ENCODE results near the gene SEC22A. TPM values are rescaled to one million over a fixed set of nuclear protein-coding genes. Genes with fewer than 3 reads are reported as not detected.

SEC22A gene
- total RNA-seq, 1 donor from 2014 or later = 29.7 TPM

- no peak for DNase-seq (ENCODE audit: low read depth)
- TF ChIP-seq, protein P1, sequence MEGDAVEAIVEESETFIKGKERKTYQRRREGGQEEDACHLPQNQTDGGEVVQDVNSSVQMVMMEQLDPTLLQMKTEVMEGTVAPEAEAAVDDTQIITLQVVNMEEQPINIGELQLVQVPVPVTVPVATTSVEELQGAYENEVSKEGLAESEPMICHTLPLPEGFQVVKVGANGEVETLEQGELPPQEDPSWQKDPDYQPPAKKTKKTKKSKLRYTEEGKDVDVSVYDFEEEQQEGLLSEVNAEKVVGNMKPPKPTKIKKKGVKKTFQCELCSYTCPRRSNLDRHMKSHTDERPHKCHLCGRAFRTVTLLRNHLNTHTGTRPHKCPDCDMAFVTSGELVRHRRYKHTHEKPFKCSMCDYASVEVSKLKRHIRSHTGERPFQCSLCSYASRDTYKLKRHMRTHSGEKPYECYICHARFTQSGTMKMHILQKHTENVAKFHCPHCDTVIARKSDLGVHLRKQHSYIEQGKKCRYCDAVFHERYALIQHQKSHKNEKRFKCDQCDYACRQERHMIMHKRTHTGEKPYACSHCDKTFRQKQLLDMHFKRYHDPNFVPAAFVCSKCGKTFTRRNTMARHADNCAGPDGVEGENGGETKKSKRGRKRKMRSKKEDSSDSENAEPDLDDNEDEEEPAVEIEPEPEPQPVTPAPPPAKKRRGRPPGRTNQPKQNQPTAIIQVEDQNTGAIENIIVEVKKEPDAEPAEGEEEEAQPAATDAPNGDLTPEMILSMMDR (conservative IDR thresholded peaks at IDR 0.05; ENCODE audit: low read depth, low read length) = no peak
- H3K4me3 ChIP-seq (ENCODE audit: low read depth, low read length) = no peak overlapping the region
Measured at GRCh38 chr3:123262226-123262625, 60.5 kb downstream of the SEC22A start.

GRCh38 chr3:123262868-123263267 is 61.1 kb downstream of the SEC22A start:
- H3K4me3 ChIP-seq (ENCODE audit: low read depth, low read length) = no peak overlapping the region
- TF ChIP-seq, protein P1 (conservative IDR thresholded peaks at IDR 0.05; ENCODE audit: low read depth, low read length) = no peak
- no peak for DNase-seq (ENCODE audit: low read depth)

DNA sequence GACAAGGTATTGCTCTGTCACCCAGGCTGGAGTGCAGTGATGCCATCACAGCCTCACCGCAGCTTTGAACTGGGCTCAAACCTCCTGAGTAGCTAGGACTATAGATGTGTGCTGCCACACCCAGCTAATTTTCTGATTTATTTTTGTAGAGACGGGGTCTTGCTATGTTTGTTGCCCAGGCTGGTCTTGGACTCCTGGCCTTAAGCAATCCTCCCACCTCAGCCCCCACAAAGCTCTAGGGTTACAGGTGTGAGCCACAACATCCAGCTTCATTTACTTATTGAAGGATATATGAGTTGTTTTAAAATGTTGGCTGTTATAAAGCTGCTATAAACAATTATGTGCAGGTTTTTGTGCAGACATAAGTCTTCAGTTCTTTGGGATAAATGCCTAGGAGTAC is 62.2 kb downstream of the SEC22A start:
- no peak for DNase-seq (ENCODE audit: low read depth)
- TF ChIP-seq, protein P1 (conservative IDR thresholded peaks at IDR 0.05; ENCODE audit: low read depth, low read length) = no peak
- no peak overlapping the region for H3K4me3 ChIP-seq (ENCODE audit: low read depth, low read length)

GRCh38 chr3:123267821-123268220 is 66.1 kb downstream of the SEC22A start:
- TF ChIP-seq, protein P1 (conservative IDR thresholded peaks at IDR 0.05; ENCODE audit: low read depth, low read length) = peak; percentile 7
- H3K4me3 ChIP-seq (ENCODE audit: low read depth, low read length) = no peak overlapping the region
- DNase-seq (ENCODE audit: low read depth) = no peak

DNA sequence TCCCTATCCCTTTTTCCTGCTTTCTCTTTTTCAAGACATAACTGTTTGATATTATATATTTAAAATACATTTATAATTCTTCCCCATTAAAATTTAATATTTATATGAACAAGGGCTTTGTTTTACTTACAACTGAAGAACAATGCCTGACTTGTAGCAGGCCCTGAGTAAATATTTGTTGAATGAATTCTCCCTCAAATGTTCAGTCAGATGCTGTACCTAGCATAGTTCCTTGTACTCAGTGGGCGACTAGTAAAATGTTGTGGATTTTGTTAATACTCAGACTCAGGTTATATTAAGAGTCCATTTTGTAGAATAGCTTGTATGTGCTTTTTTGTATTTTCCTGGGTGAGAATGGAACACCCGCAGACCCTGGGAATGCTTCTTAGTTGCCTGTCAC is 69.1 kb downstream of the SEC22A start:
- TF ChIP-seq, protein P1 (conservative IDR thresholded peaks at IDR 0.05; ENCODE audit: low read depth, low read length) = no peak
- H3K4me3 ChIP-seq (ENCODE audit: low read depth, low read length) = no peak overlapping the region
- no peak for DNase-seq (ENCODE audit: low read depth)

DNA sequence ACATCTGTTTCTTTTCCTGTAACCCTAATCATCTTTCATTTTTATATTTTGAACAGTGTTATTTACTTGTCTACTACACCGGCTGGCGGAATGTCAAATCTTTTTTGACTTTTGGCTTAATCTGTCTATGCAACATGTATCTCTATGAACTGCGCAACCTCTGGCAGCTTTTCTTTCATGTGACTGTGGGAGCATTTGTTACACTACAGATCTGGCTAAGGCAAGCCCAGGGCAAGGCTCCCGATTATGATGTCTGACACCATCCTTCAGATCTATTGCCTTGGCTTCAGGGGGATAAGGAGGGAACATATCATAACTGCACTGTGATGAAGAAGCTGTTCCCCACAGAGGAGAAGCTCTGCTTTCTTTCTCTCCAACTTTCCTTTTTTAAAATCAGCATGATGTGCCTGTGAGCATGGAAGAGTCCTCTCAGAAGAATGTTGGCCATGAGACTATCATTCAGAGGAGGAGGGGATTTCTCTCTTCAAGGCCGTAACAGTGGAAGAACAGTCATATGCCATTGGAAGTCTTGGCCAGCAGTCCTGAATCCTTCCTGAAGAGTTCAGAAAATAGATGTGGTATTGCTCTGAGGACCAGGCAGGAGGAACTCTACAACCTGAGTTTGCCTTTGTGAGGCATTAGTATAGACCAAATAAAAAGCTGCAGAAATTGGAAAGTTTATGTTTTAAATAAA is 69.9 kb downstream of the SEC22A start:
- no peak overlapping the region for H3K4me3 ChIP-seq (ENCODE audit: low read depth, low read length)
- TF ChIP-seq, protein P1 (conservative IDR thresholded peaks at IDR 0.05; ENCODE audit: low read depth, low read length) = no peak
- no peak for DNase-seq (ENCODE audit: low read depth)

DNA sequence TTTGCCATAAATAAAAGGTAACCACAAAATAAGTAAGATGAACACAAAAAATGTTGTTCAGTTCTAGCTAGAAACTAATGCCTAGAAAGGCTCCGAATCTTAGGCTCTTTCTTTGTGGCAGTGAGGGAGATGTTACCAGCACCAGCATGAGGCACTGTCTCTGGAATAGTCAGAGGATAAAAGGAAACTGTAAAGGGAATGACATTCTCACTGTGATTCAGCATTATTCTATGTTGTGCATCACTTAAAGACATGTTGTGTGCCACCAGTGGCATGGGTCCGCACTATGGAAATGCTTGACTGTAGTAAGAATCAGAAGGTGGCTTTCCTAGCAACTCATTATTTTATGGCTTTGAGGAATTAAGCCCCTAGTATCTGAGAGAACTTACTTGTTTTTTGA is 70.8 kb downstream of the SEC22A start:
- no peak for DNase-seq (ENCODE audit: low read depth)
- TF ChIP-seq, protein P1 (conservative IDR thresholded peaks at IDR 0.05; ENCODE audit: low read depth, low read length) = no peak
- no peak overlapping the region for H3K4me3 ChIP-seq (ENCODE audit: low read depth, low read length)
